ENCODE results near the gene GPC5.

GPC5 gene

DNA sequence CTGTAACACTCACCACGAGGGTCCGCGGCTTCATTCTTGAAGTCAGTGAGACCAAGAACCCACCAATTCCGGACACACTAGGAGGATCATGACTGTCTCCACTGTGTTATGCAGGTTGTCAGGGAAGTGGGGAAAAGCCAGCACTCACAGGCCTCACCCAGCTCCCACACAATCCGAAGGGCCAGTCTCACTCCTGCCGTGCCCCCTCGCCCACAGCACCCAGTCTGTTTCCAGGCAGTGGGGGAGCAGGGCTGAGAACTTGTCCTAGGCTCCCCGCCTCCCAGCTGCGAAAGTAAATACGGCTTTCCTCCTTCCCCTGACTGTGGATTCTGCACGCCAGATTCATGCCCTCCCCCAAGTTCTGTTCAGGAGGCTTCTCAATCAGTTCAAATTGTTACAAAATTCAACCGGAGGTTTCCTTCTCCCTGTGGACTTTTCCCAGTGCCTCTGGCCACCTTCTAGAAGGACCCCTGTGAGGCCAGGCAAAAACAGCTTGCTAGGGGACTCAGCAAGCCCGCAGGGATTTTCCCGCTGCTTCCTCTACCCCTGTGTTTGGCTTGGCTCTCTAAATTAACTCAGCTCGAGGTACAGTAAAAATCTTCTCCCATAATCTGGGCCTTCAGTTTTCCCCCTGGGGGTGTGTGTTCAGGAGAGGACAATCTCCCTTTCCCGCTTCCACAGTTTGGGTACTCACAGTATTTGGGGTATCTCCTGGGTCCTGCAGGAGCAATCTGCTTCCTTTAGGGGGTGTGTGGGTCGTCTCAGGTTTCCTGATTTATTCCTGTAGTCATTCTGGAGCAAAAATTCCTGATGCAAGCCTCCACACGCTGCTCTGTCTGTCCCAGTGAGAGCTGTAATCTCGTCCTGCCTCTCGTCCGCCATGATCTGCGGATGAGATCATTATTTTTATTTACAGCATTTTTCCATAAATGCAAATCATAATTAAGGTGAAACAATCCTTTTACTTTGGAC lies 899.8 kb downstream of the GPC5 start:
- Histone ChIP-seq H2BK120ac (ENCODE audit: low read depth, low read length) (no peak overlapping the region), H3K36me3 (ENCODE audit: control insufficient read depth, insufficient read depth, low read length) (no peaks in the 10 kb centered on the region), H3K18ac (ENCODE audit: low read length) (no peak overlapping the region), H4K5ac (ENCODE audit: low read length) (no peak overlapping the region), H3K79me1 (ENCODE audit: low read length) (no peaks in the 10 kb centered on the region), H3K4me3 (ENCODE audit: low read length) (no peak overlapping the region), H3K9ac (ENCODE audit: low read length) (no peak overlapping the region), H2AK5ac (ENCODE audit: low read length) (no peak overlapping the region), H4K8ac (ENCODE audit: low read depth, low read length) (no peak overlapping the region), H3K4ac (ENCODE audit: low read depth, low read length) (no peak overlapping the region), H3K79me2 (ENCODE audit: control insufficient read depth, insufficient read depth, low read length) (no peaks in the 10 kb centered on the region), H2BK15ac (replicated peaks; ENCODE audit: low read depth) (no peak overlapping the region), H3K56ac (ENCODE audit: low read length) (no peak overlapping the region), H3K23ac (ENCODE audit: low read length) (no peak overlapping the region), H3K4me1 (ENCODE audit: control insufficient read depth, low read depth, low read length) (no peaks in the 10 kb centered on the region), H3K27me3 (ENCODE audit: insufficient read depth, low read length, poor library complexity) (no peaks in the 10 kb centered on the region), H3K4me2 (ENCODE audit: low read length) (no peak overlapping the region), H3K27ac (ENCODE audit: low read depth, low read length) (no peak overlapping the region), H2BK5ac (ENCODE audit: low read length) (no peak overlapping the region)
- no CpG with 5 or more reads among the region's 22 CpGs for WGBS (ENCODE audit: extremely low coverage, insufficient coverage, low lambda C conversion rate)
- peak; percentile 49 for DNase-seq

DNA sequence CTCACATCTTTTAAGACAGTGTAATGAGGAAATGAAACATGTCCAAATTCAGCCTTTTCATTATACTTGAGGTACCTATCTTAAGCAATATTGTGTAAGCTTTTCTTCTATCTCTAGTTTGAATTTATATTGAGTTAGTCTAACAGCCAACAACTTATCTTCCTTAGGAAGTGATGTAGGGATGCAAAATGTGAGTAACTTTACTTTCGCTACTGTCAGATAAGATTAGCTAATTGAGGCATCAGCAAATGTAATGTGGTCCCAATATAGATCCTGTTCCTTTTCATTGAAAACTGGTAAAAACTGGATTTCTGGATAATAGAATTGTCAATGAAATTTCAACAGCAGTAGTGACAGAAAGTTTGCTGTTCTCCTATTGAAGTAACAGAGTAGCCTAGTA lies 902.2 kb downstream of the GPC5 start:
- H3K56ac ChIP-seq (ENCODE audit: low read length) = no peak overlapping the region
- H3K79me1 ChIP-seq (ENCODE audit: low read length) = no peaks in the 10 kb centered on the region
- no peaks in the 10 kb centered on the region for H3K36me3 ChIP-seq (ENCODE audit: control insufficient read depth, insufficient read depth, low read length)
- H3K4me3 ChIP-seq (ENCODE audit: low read length) = no peak overlapping the region
- no peak overlapping the region for H3K18ac ChIP-seq (ENCODE audit: low read length)
- no peak overlapping the region for H2BK5ac ChIP-seq (ENCODE audit: low read length)
- H3K4me1 ChIP-seq (ENCODE audit: control insufficient read depth, low read depth, low read length) = no peaks in the 10 kb centered on the region
- peak; percentile 23 for DNase-seq
- H3K27me3 ChIP-seq (ENCODE audit: insufficient read depth, low read length, poor library complexity) = no peaks in the 10 kb centered on the region
- no peak overlapping the region for H2BK120ac ChIP-seq (ENCODE audit: low read depth, low read length)
- H3K79me2 ChIP-seq (ENCODE audit: control insufficient read depth, insufficient read depth, low read length) = no peaks in the 10 kb centered on the region
- no peak overlapping the region for H2BK15ac ChIP-seq (replicated peaks; ENCODE audit: low read depth)
- H3K23ac ChIP-seq (ENCODE audit: low read length) = no peak overlapping the region
- no peak overlapping the region for H3K9ac ChIP-seq (ENCODE audit: low read length)
- no peak overlapping the region for H4K5ac ChIP-seq (ENCODE audit: low read length)
- WGBS (ENCODE audit: extremely low coverage, insufficient coverage, low lambda C conversion rate) = no CpG with 5 or more reads among the region's 1 CpG
- no peak overlapping the region for H3K4ac ChIP-seq (ENCODE audit: low read depth, low read length)
- no peak overlapping the region for H4K8ac ChIP-seq (ENCODE audit: low read depth, low read length)
- no peak overlapping the region for H3K27ac ChIP-seq (ENCODE audit: low read depth, low read length)
- H2AK5ac ChIP-seq (ENCODE audit: low read length) = no peak overlapping the region
- H3K4me2 ChIP-seq (ENCODE audit: low read length) = no peak overlapping the region

DNA sequence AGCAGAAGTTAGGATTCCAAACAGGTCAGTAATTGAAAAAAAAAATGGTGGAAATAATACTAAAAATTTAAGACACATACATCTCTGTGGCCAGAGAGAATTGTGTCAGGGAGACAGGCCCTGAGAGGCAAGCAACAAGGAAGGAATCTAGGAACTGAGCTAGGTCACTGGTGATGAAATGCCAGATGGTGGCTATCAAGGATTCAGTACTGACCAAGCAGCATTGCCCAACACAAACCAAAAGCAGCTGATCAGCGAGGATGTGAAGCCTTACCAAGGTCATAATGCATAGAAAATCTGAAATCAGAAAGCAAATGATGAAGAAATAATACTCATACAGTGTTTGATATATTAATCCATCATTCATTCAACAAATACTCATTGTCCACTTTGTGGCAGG lies 905.0 kb downstream of the GPC5 start:
- Histone ChIP-seq H3K9ac (ENCODE audit: low read length) (no peak overlapping the region), H3K36me3 (ENCODE audit: control insufficient read depth, insufficient read depth, low read length) (no peaks in the 10 kb centered on the region), H3K27me3 (ENCODE audit: insufficient read depth, low read length, poor library complexity) (no peaks in the 10 kb centered on the region), H3K23ac (ENCODE audit: low read length) (no peak overlapping the region), H2BK120ac (ENCODE audit: low read depth, low read length) (no peak overlapping the region), H3K79me1 (ENCODE audit: low read length) (no peaks in the 10 kb centered on the region), H3K56ac (ENCODE audit: low read length) (no peak overlapping the region), H3K4me2 (ENCODE audit: low read length) (no peak overlapping the region), H3K18ac (ENCODE audit: low read length) (no peak overlapping the region), H3K4ac (ENCODE audit: low read depth, low read length) (no peak overlapping the region), H2BK5ac (ENCODE audit: low read length) (no peak overlapping the region), H3K4me3 (ENCODE audit: low read length) (no peak overlapping the region), H4K5ac (ENCODE audit: low read length) (no peak overlapping the region), H3K79me2 (ENCODE audit: control insufficient read depth, insufficient read depth, low read length) (no peaks in the 10 kb centered on the region), H2BK15ac (replicated peaks; ENCODE audit: low read depth) (no peak overlapping the region), H2AK5ac (ENCODE audit: low read length) (no peak overlapping the region), H3K4me1 (ENCODE audit: control insufficient read depth, low read depth, low read length) (no peaks in the 10 kb centered on the region), H3K27ac (ENCODE audit: low read depth, low read length) (no peak overlapping the region), H4K8ac (ENCODE audit: low read depth, low read length) (no peak overlapping the region)
- no CpG with 5 or more reads among the region's 1 CpG for WGBS (ENCODE audit: extremely low coverage, insufficient coverage, low lambda C conversion rate)
- DNase-seq = no peak

DNA sequence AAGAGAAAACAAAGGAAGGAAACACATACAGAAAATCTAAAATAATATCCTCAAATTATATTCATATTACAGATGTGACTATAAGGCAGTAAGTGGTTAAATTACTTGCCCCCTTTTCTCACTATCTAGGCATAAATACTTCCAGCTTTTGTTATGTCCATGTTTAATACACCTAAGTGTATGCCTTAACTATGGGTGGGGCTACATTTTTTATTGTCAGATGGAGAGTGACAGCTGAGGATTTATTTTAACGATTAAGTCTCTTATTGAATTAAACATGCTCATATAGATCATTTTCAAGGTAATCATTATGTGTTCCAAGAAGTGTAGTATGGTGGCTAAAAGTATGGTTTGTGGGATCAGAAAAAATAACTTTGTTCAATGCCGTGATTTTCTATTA lies 909.3 kb downstream of the GPC5 start:
- no peak overlapping the region for H3K27ac ChIP-seq (ENCODE audit: low read depth, low read length)

GRCh38 chr13:92312823-92313222 lies 914.4 kb downstream of the GPC5 start:
- no peaks in the 10 kb centered on the region for H3K36me3 ChIP-seq (ENCODE audit: control insufficient read depth, insufficient read depth, low read length)
- H3K4me3 ChIP-seq (ENCODE audit: low read length) = no peak overlapping the region
- H3K23ac ChIP-seq (ENCODE audit: low read length) = no peak overlapping the region
- no peak for DNase-seq
- no peak overlapping the region for H2BK5ac ChIP-seq (ENCODE audit: low read length)
- no peaks in the 10 kb centered on the region for H3K27me3 ChIP-seq (ENCODE audit: insufficient read depth, low read length, poor library complexity)
- WGBS (ENCODE audit: extremely low coverage, insufficient coverage, low lambda C conversion rate) = no CpG with 5 or more reads among the region's 2 CpGs
- H4K5ac ChIP-seq (ENCODE audit: low read length) = no peak overlapping the region
- H2AK5ac ChIP-seq (ENCODE audit: low read length) = no peak overlapping the region
- H3K27ac ChIP-seq (ENCODE audit: low read depth, low read length) = no peak overlapping the region
- H2BK120ac ChIP-seq (ENCODE audit: low read depth, low read length) = no peak overlapping the region
- no peaks in the 10 kb centered on the region for H3K79me2 ChIP-seq (ENCODE audit: control insufficient read depth, insufficient read depth, low read length)
- H3K4ac ChIP-seq (ENCODE audit: low read depth, low read length) = no peak overlapping the region
- no peak overlapping the region for H2BK15ac ChIP-seq (replicated peaks; ENCODE audit: low read depth)
- H3K79me1 ChIP-seq (ENCODE audit: low read length) = no peaks in the 10 kb centered on the region
- no peak overlapping the region for H3K18ac ChIP-seq (ENCODE audit: low read length)
- no peaks in the 10 kb centered on the region for H3K4me1 ChIP-seq (ENCODE audit: control insufficient read depth, low read depth, low read length)
- no peak overlapping the region for H3K4me2 ChIP-seq (ENCODE audit: low read length)
- H4K8ac ChIP-seq (ENCODE audit: low read depth, low read length) = no peak overlapping the region
- no peak overlapping the region for H3K9ac ChIP-seq (ENCODE audit: low read length)
- H3K56ac ChIP-seq (ENCODE audit: low read length) = no peak overlapping the region

More for the DNA sequence above, 909.3 kb downstream of the GPC5 start:
- H3K56ac ChIP-seq (ENCODE audit: low read length) = no peak overlapping the region
- no peaks in the 10 kb centered on the region for H3K27me3 ChIP-seq (ENCODE audit: insufficient read depth, low read length, poor library complexity)
- no peaks in the 10 kb centered on the region for H3K36me3 ChIP-seq (ENCODE audit: control insufficient read depth, insufficient read depth, low read length)
- H3K18ac ChIP-seq (ENCODE audit: low read length) = no peak overlapping the region
- H3K9ac ChIP-seq (ENCODE audit: low read length) = no peak overlapping the region
- no peak overlapping the region for H4K8ac ChIP-seq (ENCODE audit: low read depth, low read length)
- H3K79me1 ChIP-seq (ENCODE audit: low read length) = no peaks in the 10 kb centered on the region
- H4K5ac ChIP-seq (ENCODE audit: low read length) = no peak overlapping the region
- H2BK15ac ChIP-seq (replicated peaks; ENCODE audit: low read depth) = no peak overlapping the region
- H3K4me1 ChIP-seq (ENCODE audit: control insufficient read depth, low read depth, low read length) = no peaks in the 10 kb centered on the region
- H3K23ac ChIP-seq (ENCODE audit: low read length) = no peak overlapping the region
- H3K4me2 ChIP-seq (ENCODE audit: low read length) = no peak overlapping the region
- no peak for DNase-seq
- no peak overlapping the region for H2BK5ac ChIP-seq (ENCODE audit: low read length)
- H3K79me2 ChIP-seq (ENCODE audit: control insufficient read depth, insufficient read depth, low read length) = no peaks in the 10 kb centered on the region
- H3K4me3 ChIP-seq (ENCODE audit: low read length) = no peak overlapping the region
- no peak overlapping the region for H2BK120ac ChIP-seq (ENCODE audit: low read depth, low read length)
- H2AK5ac ChIP-seq (ENCODE audit: low read length) = no peak overlapping the region
- no CpG with 5 or more reads among the region's 2 CpGs for WGBS (ENCODE audit: extremely low coverage, insufficient coverage, low lambda C conversion rate)
- no peak overlapping the region for H3K4ac ChIP-seq (ENCODE audit: low read depth, low read length)
